GM19463 (cell line): ENCODE results near the gene YTHDF1.
"Not testable (repeated sequence)": the region's sequence is repeated elsewhere in the genome, so short reads cannot be mapped to it uniquely, and the experiment has no call there.

Experiments
- ATAC-seq: cut with Tn5 transposase; IDR thresholded peaks from one replicate; pipeline ENCODE4 v1.9.1; 2021; ENCODE audit warnings: mild to moderate bottlenecking, moderate library complexity; ENCODE audit not compliant: unreplicated experiment

YTHDF1 gene

DNA sequence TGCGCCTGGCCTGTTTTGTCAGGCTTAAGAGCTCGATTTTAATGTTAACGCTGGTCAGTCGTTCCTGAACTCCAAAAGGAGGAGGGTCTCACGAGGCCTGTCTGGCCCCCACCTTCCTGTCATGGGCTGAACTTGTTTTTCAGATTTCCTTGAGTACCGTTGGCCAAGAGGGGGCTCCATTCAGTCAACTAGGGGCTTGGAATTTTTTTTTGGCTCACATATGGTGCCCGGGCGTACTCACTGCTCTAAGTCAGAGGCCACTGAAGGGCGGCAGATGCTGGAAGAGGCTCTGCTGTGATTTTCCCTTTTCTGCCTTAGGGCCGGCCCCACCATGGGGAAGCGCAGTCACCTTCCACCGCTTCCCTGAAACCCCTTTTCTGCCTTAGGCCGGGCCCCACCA, 12.9 kb upstream of the YTHDF1 start:
- no peak for ATAC-seq

DNA sequence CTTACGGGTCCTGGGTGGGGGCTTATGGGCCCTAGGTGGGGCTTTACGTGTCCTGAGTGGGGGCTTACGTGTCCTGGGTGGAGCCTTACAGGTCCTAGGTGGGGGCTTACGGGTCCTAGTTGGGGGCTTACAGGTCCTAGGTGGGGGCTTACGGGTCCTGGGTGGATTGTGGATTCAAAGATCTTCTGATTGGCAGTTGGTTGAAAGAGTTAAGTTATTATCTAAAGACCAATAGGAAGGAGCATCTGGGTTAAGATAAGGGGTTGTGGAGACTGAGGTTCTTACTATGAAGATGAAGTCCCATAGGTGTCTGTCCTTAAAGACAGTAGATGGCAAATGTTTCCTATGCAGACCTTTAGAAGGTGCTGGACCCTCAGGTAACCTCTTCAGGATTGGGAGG, 11.3 kb upstream of the YTHDF1 start:
- ATAC-seq: no peak

GRCh38 chr20:63226042-63226943, 10.4 kb upstream of the YTHDF1 start:
- no peak for ATAC-seq

DNA sequence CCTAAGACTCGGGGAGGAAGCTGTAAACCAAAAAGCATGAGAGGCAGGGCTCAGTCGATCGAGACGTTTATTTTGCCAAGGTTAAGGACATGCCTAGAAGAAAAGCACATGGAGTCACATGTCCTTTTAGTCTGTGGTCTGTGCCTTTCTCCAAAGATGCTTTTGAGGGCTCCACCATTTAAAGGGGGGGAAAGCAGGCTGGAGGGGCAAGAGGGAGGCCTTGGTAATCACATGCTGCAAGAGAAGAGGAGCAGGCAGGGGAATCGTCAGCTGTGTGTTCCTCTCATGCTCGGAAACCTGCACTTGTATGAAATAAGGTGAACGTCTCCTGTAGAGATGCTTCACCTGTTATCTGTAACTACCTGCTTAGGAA, 9.1 kb upstream of the YTHDF1 start:
- no peak for ATAC-seq

GRCh38 chr20:63224412-63225081, 8.6 kb upstream of the YTHDF1 start:
- no peak for ATAC-seq

DNA sequence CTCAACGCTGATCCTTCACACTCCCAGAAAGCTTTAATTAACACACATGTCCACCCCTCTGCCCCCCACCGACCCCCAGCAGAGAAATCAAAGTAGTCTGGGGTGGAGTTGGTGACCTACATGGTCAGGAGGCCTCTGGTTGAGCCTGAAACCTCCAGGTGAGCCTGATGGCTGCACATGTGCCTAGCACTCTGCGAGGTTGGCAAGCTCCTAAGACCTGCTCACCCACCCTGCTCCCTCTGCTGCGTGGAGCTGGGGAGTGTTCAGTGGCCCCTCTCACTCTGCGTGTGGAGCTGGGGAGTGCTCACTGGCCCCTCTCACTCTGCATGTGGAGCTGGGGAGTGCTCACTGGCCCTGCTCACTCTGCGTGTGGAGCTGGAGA, 7.9 kb upstream of the YTHDF1 start:
- no peak for ATAC-seq

- ATAC-seq: no peak
Measured at GRCh38 chr20:63223121-63223825, 7.3 kb upstream of the YTHDF1 start.

DNA sequence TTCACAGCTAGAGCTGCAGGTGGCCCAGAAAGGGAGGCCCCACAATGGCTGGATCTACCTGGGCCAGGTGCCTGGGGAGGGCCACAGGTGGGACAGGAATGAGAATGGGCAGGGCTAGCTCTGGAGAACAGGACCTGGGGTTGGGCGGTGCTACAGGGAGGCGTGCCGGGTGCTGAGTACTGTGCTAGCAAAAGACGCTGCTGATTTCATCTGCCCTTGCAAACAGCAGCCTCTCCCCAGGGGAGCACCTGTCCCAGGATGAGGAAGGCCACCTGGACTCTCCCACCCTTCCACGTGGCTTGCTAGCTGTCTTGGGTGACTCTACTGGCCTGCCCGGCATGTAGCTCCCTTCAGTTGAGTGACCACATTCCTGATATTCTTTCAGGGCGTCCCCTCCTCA, 6.6 kb upstream of the YTHDF1 start:
- no peak for ATAC-seq

- ATAC-seq: not testable (repeated sequence)
Measured at GRCh38 chr20:63221400-63222053, 5.6 kb upstream of the YTHDF1 start.

DNA sequence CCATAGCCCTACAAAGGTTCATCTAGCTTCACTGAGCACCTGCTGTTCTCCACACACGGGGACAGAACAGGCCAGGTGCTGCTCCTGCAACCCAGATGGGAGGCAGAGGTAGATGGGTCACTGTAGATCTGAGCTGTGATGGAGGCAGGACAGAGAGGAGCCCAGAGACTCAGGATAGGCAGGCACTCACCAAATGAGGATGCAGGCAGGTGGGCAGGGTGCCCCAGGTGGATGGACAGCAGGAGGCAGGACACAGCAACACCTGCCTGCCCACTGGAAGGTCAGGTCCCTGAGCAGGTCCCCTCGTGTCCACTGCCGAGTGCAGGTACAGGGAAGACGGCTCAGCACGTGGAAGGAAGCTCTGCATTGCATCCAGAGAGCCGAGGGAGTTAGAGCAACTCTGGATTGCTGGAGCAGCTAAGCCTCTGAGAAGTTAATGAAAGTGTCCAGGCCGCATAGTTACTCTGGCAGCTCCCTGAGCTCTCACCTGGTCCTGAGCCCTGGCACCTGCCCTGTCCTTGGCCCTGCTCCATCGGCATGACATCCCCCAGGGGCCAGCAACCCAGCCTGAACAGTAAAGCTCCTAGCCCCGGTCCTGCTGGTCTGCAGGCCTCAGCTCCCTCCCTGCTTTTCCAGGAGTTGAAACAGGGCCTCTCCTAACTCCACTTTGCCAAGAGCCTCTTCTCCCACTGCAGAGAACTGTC, 4.9 kb upstream of the YTHDF1 start:
- ATAC-seq: no peak

DNA sequence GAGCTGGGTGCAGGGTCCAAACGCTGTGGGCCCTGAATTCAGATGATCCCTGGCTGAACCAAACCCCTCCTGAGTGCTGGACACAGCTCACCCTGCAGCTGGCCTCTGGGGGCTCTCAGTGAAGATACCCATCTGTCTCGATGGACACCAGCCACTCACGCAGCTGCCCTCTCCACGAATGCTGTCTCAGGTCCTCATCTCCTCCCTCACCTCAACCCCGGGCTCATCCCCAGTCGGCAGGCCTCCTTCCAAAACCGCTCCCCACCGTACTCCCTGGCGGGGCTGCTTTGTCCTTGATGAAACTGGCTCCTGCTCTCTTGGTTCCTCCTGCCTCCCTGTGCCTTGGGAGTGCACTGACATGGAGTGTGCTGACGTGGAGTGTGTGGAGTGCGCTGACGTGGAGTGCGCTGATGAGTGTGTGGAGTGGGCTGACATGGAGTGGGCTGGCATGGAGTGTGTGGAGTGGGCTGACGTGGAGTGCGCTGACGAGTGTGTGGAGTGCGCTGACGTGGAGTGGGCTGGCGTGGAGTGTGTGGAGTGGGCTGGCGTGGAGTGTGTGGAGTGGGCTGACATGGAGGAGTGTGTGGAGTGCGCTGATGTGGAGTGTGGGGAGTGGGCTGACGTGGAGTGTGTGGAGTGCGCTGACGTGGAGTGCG, 4.1 kb upstream of the YTHDF1 start:
- ATAC-seq: no peak

DNA sequence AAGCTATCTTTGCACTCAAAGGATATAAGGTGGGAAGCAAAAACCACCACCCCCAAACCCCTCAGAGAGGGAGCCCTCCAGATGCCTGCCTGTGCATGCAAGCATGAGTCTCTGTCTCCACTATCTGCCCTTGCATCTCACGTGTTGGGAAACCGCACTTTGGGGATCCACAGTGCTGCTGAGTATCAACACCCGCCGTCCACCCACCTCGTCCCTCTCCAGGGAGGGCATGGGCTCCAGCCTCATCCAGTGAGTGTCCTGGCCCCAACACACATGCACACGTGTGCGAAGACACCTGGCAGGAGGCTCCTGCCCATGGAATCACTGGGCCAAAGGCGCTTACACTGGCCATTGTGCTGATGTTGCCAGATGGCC, 3.5 kb upstream of the YTHDF1 start:
- no peak for ATAC-seq

GRCh38 chr20:63218701-63219446, 2.9 kb upstream of the YTHDF1 start:
- ATAC-seq: no peak

DNA sequence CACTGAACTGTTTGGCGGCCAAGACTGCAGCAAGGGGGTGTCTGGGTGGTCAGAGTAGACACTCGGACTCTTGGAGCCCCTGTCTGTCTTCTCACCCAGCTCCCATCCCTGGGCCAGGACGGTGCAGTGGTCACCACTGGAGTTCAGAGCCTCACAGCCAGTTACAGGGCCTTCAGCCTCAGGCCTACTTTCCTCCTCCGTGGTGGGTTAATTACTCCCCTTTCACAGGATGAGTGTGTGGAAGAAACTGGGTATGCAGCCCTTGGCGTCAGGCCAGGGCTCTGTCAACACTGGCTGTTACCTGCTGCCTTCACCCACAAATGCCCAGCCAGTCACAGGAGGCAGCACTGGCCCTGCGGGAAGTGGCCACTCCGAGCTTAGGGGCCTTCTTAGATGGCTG, 1.8 kb upstream of the YTHDF1 start:
- ATAC-seq: no peak

GRCh38 chr20:63216849-63217471, 1.0 kb upstream of the YTHDF1 start:
- no peak for ATAC-seq

DNA sequence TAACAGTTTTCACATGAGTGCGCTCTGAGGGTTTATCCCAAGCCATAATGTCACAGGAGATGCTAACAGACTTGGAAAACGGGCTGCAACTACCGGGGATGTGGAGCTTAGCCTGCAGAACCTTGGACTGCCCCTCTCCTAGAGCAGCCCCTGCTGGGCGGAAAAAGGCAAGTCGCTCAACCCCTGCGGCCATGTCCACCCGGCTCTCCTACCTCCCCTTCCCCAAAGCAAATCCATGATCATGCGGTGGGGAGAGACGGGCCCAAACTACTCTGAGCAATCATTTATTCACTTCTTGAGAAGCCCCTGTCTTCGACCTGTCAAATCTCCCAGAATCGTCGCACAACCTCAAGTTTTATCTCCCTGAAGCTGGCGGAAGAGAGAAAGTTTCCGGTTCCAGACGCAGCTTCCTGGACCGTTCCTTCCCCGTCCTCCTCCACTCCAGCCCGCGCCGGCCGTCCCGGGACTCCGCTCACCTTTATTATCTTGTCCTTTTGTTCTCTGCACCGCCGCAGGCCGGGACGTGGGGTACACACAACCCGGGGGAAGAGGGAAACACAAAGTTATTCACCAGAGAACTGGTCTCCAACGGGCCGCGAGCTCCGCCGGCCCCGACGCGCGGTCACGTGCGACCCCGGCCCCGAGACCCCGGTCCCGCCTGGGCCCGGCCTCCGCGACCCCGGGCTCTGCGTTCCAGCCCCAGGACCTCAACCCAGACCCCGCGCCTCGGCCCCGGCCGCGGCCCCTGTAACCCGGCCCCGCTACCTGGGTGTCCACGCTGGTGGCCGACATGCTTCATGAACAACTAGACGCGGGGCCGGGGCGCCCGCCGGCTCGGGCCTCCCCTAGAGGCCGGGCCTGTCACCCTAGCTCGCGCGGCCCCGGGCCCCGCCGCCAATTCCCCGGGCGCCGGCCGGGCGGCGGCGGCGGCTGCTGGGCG, 560 bp downstream of the YTHDF1 start:
- no peak for ATAC-seq

DNA sequence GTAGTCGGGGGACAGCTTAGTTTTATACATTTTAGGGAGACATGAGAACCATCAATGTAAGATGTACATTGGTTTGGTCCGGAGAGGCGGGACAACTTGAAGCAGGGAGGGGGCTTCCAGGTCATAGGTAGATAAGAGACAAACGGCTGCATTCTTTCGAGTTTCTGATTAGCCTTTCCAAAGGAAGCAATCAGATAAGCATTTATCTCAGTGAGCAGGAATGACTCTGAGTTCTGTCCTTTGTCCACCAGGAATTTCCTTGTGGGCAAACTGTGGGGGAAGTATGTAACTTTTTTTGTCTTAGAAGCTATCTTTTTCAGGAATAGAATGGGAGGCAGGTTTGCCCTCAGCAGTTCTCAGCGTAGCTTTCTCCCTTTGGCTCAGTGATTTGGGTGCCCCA, 1.4 kb downstream of the YTHDF1 start:
- ATAC-seq: no peak

DNA sequence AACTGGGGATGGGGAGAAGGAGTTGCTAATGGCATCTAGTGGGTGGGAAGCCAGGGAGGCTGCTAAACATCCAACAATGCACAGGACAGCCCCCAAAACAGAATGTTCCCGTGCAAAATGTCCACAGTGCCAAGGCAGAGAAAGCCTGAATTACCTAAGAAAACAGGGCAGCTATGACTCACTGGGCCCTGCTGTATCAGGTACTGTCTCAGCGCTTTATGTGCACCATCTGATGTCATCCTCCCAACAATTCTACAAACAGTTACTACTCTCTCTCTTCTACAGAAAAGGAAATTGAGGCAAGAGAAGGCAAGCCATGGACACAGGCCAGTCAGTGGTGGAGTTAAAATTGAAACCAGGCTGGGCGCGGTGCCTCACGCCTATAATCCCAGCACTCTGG, 3.1 kb downstream of the YTHDF1 start:
- no peak for ATAC-seq
